GM12873 (cell line): Measurements from ENCODE around the gene KLHL1.

Experiments used
- TF ChIP-seq, protein P1 (sequence below): IDR thresholded peaks from 2 replicates; pipeline ENCODE4 v1.5.1; 2012; ENCODE audit warnings: low read depth, mild to moderate bottlenecking, moderate library complexity, low read length, control low read depth; ENCODE audit not compliant: insufficient read depth; ENCODE audit errors: missing control alignments

The KLHL1 gene

DNA sequence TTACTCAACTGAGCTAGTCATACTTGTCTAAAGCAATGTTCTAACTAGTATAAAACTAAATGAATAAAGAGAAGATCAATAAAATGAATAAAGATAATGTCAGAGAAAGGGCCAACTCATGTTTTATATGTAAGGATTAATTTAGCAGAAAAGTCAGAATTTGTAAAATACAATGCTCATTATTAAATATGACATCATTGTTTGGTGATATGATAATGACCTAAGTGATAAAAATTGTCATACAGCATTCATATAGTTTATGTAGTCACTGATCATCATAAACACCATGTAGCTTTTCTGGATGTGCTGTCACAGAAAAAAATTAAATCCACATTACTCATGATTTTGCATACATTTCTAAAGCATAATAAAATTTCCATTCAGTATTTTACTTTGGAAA, 3.8 kb downstream of the KLHL1 start:
- TF ChIP-seq, protein P1, sequence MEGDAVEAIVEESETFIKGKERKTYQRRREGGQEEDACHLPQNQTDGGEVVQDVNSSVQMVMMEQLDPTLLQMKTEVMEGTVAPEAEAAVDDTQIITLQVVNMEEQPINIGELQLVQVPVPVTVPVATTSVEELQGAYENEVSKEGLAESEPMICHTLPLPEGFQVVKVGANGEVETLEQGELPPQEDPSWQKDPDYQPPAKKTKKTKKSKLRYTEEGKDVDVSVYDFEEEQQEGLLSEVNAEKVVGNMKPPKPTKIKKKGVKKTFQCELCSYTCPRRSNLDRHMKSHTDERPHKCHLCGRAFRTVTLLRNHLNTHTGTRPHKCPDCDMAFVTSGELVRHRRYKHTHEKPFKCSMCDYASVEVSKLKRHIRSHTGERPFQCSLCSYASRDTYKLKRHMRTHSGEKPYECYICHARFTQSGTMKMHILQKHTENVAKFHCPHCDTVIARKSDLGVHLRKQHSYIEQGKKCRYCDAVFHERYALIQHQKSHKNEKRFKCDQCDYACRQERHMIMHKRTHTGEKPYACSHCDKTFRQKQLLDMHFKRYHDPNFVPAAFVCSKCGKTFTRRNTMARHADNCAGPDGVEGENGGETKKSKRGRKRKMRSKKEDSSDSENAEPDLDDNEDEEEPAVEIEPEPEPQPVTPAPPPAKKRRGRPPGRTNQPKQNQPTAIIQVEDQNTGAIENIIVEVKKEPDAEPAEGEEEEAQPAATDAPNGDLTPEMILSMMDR, result no peak

DNA sequence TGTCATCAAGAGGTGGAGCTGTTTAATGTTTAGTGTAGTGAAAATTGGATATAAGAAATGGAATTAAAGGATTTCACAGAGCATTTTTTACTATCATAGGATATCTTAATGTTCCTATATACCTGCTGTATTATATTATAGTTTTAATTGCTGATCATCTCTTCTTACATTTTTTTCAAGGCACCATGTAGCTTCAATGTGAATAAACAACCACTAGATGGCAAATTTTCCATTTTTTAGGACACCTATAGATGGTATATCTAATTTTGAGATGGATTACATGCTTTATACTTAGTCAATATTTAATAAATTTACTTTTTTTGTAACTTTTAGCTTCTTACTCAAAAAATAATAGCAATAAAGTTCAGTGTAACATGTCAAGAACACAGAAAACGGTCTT, 9.6 kb downstream of the KLHL1 start:
- TF ChIP-seq, protein P1, result no peak

DNA sequence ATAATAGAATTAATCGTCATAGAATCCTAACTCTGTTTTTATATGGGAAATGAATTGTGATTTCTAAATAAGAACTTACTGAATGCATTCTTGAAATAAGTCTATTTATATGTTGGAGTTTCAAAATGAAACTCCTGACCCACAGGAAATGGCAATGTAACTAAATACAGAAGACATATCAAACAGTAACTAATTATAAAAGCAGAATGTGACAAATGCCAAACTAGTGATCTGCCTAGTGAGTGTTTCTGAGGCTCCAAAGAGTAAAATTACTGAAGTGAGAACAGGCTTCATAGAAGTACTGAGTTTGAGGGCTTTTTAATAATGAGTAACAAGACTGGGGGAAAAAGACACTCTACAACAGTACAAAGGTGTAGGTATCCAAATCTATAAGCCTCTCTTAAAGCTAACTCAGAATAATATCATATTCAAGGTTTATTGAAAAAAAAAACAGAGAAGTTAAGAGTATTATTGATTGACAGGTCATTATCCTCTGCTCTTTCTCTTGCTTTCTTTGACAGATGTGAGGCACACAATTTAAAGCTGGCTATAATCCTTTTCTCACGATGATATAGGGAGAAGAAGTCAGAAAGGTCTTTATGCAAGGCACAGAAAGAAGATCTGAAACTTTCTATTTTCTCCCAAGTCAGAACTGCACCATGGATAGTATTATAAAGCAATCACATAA, 18.1 kb downstream of the KLHL1 start:
- TF ChIP-seq, protein P1, result no peak

DNA sequence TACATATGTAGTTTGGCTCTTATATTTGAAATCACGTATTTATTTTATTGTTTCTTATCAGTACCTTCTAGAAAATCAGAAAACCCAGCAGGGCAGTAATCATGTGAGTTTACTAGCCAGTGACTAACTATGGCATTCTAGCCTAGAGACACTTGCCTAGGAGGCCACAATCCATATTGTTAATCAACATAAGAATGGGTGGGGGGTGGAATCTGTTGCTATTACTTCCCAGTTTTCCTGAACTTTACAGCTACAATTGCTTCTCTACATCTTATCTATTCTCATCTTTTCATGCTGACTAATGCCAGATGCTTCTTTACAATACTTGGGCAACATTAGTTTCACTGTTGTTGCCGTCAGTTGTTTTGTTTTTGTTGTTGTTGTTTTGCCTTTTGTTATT, 19.3 kb downstream of the KLHL1 start:
- TF ChIP-seq, protein P1, result no peak

DNA sequence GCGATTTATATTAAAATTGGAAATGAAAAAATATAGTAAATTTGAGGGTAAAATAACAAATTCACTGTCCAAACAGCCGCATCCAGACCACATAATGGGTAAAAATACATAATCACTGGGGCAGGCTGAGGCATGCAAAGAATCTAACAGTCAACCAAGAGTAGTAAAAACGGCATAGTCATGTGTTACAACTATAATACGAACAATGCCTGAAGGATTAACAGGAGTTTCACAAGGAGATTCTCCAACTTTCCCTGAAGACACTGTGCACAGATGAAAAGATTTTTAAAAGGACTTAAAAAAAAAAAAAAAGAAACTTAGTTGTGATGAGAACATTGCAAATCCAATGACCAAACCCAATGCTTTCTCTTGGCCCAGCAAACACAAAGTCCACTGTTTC, 21.0 kb downstream of the KLHL1 start:
- TF ChIP-seq, protein P1, result no peak

DNA sequence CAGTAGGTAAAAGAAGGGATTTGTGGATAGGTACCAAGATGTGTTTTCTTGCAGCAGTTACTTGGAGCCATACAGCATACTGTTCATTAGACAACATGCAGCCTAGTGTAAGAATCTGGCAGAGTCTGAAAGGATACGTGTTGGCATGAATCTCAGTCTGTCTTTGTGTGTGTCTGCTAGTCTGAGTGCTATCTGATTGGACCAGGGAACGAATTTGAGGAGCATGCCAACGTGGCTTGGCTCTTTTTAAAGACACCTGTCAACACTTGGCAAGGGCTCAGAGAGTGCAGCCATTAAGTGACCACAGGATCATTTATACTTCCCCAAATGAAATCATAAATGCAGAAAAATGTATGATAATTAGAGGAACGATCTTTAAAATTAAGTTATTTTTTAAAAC, 28.2 kb downstream of the KLHL1 start:
- TF ChIP-seq, protein P1, result no peak

DNA sequence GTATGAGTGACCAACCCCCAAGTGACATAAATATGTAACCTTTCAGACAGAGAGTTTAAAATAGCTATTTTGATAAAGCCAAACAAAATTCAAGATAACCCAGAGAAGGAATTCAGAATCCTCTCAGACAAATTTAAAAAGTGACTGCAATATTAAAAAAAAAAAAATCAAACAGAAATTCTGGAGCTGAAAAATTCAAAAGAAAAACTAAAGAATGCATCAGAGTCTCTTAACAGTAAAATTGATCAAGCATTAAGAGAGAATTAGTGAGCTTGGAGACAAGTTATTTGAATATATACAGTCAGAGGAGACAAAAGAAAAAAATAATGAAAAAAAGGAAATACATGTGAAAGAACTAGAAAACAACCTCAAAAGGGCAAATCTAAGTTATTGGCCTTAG, 53.7 kb downstream of the KLHL1 start:
- TF ChIP-seq, protein P1, result no peak

DNA sequence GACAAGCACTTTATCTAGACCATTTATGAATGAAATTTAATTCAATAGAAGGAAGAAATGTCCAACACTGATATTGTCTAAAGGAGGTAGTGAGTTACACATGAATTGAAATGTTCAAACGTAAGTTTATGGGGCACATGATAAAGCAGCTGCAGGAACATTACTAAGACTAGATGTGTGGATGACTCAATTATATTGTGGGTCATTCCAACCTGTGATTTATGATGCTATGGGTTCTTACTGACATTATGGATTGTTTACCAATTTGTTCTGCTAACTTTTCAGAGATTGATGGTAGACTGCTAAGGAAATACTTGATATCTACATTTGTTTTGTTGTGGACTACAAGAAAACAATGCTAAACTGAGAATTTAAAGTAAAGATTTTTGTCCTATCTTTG, 56.7 kb downstream of the KLHL1 start:
- TF ChIP-seq, protein P1, result no peak
